PFSK-1 (cell line): ENCODE measurements around the gene CTRB1.

Source experiments
- FOXP2 ChIP-seq: optimal IDR thresholded peaks from 2 replicates; pipeline ENCODE3; 2011; ENCODE audit warnings: borderline replicate concordance, control low read depth, inconsistent platforms; ENCODE audit not compliant: insufficient read depth; ENCODE audit errors: extremely low read length, extremely low read depth
- POLR2AphosphoS5 ChIP-seq: IDR thresholded peaks from 2 replicates; pipeline ENCODE4 v1.6.1; 2012; ENCODE audit warnings: low read depth, mild to moderate bottlenecking, control low read depth, low read length, moderate library complexity
- REST ChIP-seq, 2 experiments: IDR thresholded peaks; 2 replicates each; pipeline versions ENCODE4 v1.6.1 to v1.8.0; 2011 to 2012; ENCODE audit warnings: low read depth in 2 of 2, low read length in 2 of 2, control low read depth in 1 of 2, inconsistent platforms in 1 of 2, mild to moderate bottlenecking in 1 of 2, moderate library complexity in 1 of 2; ENCODE audit not compliant: insufficient read depth in 1 of 2
- SIN3A ChIP-seq: IDR thresholded peaks from 2 replicates; pipeline ENCODE4 v1.6.1; 2012; ENCODE audit warnings: mild to moderate bottlenecking, low read length, moderate library complexity, borderline replicate concordance; ENCODE audit not compliant: insufficient read depth
- TAF1 ChIP-seq: IDR thresholded peaks from 2 replicates; pipeline ENCODE4 v1.6.1; 2012; ENCODE audit warnings: low read length, control low read depth, borderline replicate concordance; ENCODE audit not compliant: insufficient read depth

CTRB1 gene

GRCh38 chr16:75227361-75228142 is 8.8 kb downstream of the CTRB1 start:
- TF ChIP-seq SIN3A (no peak), FOXP2 (no peak), POLR2AphosphoS5 (no peak), TAF1 (no peak), REST (IDR thresholded peaks at IDR 0.05; ENCODE audit: insufficient read depth in 1 of 2, low read depth in 2 of 2, low read length in 2 of 2) (no peak)

- no peak for TF ChIP-seq SIN3A
- no peak for TF ChIP-seq REST (IDR thresholded peaks at IDR 0.05; ENCODE audit: insufficient read depth in 1 of 2, low read depth in 2 of 2, low read length in 2 of 2)
- TF ChIP-seq POLR2AphosphoS5 = no peak
- TF ChIP-seq TAF1 = no peak
- TF ChIP-seq FOXP2 = no peak
Observed at GRCh38 chr16:75228143-75228976, 9.6 kb downstream of the CTRB1 start.

- TF ChIP-seq FOXP2 (no peak), TAF1 (no peak), REST (IDR thresholded peaks at IDR 0.05; ENCODE audit: insufficient read depth in 1 of 2, low read depth in 2 of 2, low read length in 2 of 2) (no peak), SIN3A (no peak), POLR2AphosphoS5 (no peak)
Observed at GRCh38 chr16:75229172-75230031, 10.6 kb downstream of the CTRB1 start.

- TF ChIP-seq FOXP2 = no peak
- TF ChIP-seq POLR2AphosphoS5 = no peak
- no peak for TF ChIP-seq REST (IDR thresholded peaks at IDR 0.05; ENCODE audit: insufficient read depth in 1 of 2, low read depth in 2 of 2, low read length in 2 of 2)
- no peak for TF ChIP-seq SIN3A
- TF ChIP-seq TAF1 = no peak
Observed at GRCh38 chr16:75230471-75231110, 11.8 kb downstream of the CTRB1 start.
